Limb (tissue), 2 donors: ENCODE data around the gene PMPCB.
"Not testable (repeated sequence)": the region's sequence is repeated elsewhere in the genome, so short reads cannot be mapped to it uniquely, and the experiment has no call there.

Experiments
- DNase-seq, 2 donors: peaks; one replicate each; pipeline ENCODE4 v3.0.0-alpha.2; 2016; ENCODE audit errors: extremely low spot score in 2 of 2

The PMPCB gene, protein sequence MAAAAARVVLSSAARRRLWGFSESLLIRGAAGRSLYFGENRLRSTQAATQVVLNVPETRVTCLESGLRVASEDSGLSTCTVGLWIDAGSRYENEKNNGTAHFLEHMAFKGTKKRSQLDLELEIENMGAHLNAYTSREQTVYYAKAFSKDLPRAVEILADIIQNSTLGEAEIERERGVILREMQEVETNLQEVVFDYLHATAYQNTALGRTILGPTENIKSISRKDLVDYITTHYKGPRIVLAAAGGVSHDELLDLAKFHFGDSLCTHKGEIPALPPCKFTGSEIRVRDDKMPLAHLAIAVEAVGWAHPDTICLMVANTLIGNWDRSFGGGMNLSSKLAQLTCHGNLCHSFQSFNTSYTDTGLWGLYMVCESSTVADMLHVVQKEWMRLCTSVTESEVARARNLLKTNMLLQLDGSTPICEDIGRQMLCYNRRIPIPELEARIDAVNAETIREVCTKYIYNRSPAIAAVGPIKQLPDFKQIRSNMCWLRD

GRCh38 chr7:103296901-103297836 is at the start of gene PMPCB:
Gene PMPCB (plus strand): TSS chr7:103297435. CDS start chr7:103297460, 25 bp downstream.
- peak; percentile 92 to 96 for DNase-seq

- not testable (repeated sequence) for DNase-seq
Measured at GRCh38 chr7:103253699-103254506, 43.3 kb upstream of the PMPCB start.

DNA sequence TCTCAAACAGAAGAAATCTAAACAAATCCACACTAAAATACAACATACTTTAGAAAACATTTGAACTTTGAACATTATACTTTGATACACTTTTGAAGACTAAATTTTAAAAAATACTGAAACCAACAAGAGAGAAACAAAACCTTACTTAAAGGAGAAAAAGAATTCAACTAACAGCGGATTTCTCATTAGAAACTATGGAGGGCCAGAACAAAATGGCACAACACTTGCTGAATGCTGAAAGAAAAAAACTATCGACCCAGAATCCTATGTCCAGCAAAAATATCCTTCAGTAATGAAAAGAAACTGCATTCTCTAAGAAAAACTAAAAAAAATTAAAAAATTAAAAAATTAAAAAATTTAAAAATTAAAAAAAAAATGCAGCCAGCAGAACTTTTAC is 33.2 kb upstream of the PMPCB start:
- DNase-seq, result not testable (repeated sequence)

GRCh38 chr7:103266229-103266628 is 31.0 kb upstream of the PMPCB start:
- DNase-seq, result not testable (repeated sequence)

DNA sequence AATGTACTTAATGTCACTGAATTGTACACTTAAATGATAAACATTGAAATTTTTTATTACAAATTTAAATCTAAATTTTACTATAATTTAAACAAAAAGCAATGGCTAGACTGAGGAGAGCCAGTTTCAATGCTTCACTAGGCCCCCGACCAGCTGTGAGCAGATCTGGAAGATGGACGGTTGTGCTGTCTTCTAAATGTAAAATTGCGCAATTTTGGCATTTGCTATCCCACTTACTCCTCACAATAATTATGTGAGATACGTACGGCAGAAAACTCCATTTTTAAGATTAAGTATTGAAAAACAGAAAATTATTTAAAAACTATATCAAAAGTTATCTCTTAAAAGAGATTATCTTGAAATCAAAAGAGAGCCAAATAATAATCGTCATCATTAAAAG is 23.9 kb upstream of the PMPCB start:
- DNase-seq, result not testable (repeated sequence)

DNA sequence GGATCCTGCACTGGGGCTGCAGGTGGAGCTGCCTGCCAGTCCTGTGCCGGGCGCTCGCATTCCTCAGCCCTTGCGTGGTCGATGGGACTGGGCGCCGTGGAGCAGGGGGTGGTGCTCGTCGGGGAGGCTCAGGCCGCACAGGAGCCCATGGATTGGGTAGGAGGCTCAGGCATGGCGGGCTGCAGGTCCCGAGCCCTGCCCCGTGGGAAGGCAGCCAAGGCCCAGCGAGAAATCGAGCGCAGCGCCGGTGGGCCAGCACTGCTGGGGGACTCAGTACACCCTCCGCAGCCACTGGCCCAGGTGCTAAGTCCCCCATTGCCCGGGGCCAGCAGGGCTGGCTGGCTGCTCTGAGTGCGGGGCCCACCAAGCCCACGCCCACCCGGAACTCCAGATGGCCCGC is 22.4 kb upstream of the PMPCB start:
- DNase-seq, result not testable (repeated sequence)

DNA sequence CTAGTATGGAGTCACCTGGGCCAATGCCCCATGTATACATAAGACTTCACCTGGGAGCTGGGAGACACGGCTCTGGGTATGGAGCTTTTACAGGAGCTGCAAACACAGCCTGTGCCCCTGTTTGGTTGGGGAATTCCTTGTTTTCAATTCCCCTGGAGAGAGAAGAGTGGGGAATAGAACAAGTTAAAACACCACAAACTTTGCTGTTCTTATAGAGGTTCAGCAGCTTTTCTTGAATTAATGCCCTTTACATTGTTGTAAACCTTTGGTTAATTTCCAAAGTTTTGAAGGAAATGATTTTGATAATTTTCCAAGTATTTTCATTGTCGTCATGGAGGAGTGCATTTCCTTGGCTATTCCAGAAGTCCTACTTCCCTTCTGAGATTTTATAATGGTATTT is 19.0 kb upstream of the PMPCB start:
- DNase-seq, result not testable (repeated sequence)

DNA sequence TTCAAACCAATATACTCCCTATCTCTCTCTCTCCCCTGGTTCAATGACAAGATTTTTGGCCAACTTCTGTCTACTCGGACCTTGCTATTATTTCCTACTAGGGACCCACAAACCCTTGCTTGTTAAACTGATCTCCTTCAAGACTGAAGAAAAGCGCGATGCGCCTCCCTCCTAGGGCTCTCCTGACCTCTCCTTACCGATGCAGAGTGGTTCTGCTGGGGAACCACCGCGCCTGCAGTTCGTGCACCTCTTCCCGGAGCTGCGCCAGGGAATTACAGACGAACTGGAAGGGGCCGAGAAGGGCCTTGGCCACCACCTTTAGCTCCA is 17.6 kb upstream of the PMPCB start:
- DNase-seq, result not testable (repeated sequence)

GRCh38 chr7:103279963-103280802 is 17.1 kb upstream of the PMPCB start:
- DNase-seq, result peak; percentile 51 to 85

DNA sequence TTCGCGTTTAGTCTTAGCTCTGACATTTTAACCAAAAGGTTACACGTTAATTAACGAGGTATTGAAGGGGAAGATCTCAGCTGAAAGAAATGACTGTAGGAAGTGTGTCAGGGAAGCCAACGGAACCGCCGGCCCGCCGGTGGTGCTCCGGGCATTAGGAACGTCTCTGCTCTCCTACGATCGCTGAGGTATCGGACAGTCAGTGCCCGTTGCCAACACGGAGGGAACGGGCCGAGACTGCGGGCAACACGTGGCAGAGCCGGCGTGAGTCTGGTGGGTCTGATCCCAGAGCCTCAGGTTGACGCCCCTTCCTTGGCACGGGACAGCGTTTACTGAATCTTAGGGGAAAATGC is 16.5 kb upstream of the PMPCB start:
- DNase-seq, result peak; percentile 1 to 51

GRCh38 chr7:103282802-103283427 is 14.3 kb upstream of the PMPCB start:
- DNase-seq, result not testable (repeated sequence)

GRCh38 chr7:103292122-103292521 is 5.1 kb upstream of the PMPCB start:
- no peak for DNase-seq

- no peak for DNase-seq
Measured at GRCh38 chr7:103293526-103293925, 3.7 kb upstream of the PMPCB start.

DNA sequence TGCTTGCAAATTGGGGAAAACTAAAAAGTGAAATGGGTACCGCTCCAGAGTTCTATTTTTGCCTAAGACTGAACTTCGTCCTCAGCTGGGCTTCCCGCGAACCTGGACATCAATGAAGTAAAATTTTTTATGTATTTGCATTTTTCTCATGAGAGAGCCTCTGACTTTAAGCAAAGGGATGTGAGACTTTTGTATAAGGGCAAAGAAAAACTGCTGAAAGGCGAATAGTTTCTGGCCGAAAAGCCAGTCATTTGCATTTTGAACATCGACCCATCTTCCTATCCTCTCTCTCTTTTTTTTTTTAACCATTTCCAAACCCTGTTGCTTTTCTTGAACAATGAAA is 573 bp downstream of the PMPCB start:
- DNase-seq, result no peak

DNA sequence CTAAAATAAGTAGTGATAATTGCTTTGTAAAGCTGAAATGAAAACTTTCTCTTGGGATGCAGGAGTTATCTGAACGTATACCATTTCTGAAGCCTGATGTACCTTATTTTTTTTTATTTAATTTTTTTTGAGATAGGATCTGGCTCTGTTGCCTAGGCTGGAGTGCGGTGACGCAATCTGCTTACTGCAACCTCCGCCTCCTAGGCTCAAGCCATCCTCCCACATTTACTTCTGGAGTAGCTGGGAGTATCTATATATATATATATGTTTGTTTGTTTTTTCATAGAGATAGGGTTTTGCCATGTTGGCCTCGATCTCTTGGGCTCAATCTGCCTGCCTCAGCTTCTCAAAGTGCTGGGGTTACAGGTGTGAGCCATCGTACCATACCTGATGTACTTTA is 2.4 kb downstream of the PMPCB start:
- no peak for DNase-seq

DNA sequence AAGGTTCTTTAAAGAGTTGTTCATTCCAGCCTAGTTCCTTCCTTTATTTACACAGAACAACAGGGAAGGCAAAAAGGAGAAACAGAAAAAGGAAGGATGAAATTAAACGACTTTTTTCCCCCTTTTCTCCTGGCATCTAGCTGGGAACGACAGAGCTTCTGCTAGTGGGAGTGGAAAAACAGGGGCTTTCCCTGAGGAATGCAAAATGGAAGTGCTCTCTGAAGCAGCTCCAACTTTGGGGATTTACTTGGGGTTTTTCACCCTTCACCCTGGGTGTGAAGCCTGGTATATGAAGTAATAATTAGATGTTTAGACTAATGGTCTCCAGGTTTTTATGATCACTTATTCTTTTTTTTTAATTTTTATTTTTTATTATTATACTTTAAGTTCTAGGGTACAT is 4.2 kb downstream of the PMPCB start:
- no peak for DNase-seq

- no peak for DNase-seq
Measured at GRCh38 chr7:103307503-103308231, 10.4 kb downstream of the PMPCB start.

DNA sequence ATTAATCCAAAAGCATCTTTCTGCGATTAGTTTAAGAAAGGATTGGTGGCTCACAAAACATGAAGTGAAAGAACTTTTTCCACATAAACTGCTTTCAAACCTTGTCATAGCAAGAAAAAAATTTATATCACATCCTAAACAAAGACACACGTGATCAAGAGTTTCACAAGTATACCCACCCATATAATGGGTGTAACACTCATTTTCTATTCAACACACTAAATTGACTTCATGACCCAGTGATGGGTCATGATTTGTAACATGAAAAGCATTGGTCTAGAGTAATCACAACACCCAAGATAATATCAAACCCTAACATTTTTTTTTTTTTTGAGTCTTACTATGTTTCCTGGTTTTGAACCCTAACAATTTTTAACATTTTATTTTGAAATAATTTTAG is 17.6 kb downstream of the PMPCB start:
- no peak for DNase-seq

DNA sequence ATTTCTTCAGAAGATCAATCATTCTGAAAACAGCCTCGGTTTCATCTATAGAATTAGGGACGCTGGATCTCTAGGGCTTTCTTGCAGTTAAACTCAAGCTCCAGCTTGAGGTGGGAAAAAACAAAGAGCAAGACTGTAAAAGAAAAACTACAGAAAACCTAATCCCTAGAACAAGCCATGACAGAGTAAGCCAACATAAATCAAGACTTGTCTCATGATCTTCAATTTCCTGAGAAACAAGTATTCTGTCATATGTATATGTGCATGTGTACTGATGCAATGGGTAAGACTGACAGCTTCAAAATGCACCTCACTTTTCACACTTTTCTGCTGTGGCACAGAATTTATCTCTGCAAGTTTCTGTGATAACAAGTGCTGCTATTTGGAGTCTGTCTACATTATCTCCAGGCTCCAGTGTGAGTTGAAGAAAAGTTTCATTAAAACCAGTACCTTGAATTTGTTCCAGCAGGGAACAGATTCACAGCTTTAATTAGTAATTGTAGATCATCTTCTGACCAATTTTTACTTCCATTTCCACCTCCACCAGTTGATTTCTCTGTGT is 19.2 kb downstream of the PMPCB start:
- no peak for DNase-seq
